GM23248 (cell line): ENCODE results near the gene NDUFA11.

ENCODE experiments used
- EZH2 ChIP-seq: fragments of 200-600 bp; sonication (generic); IDR thresholded peaks from 2 replicates; pipeline ENCODE4 v1.6.1; 2018; ENCODE audit warnings: antibody characterized with exemption, mild to moderate bottlenecking; ENCODE audit not compliant: insufficient read depth, poor library complexity, severe bottlenecking
- EZH2phosphoT487 ChIP-seq: fragments of 200-600 bp; sonication (generic); IDR thresholded peaks from 2 replicates; pipeline ENCODE4 v1.6.1; 2018; ENCODE audit warnings: antibody characterized with exemption, moderate library complexity, mild to moderate bottlenecking, low read depth; ENCODE audit not compliant: insufficient read depth

DNA sequence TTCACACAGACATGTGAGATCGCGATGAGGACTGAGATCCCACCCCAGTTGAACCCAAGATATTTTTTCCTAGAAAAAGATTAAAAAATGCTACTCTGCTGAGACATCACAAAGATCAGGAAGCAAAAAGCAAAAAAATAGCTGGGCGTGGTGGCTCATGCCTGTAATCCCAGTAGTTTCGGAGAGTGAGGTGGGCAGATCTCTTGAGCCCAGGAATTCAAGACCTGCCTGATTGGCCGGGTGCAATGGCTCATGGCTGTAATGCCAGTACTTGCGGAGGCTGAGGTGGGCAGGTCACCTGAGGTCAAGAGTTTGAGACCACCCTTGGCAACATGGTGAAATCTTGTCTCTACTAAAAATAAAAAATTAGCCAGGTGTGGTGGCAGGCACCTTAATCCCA is 53.4 kb downstream of the NDUFA11 start:
- no peak for TF ChIP-seq EZH2phosphoT487
- no peak for TF ChIP-seq EZH2
